Transverse colon (tissue), 4 donors: ENCODE measurements around the gene DTWD2. TPM values are rescaled to one million over a fixed set of nuclear protein-coding genes. Genes with fewer than 3 reads are reported as not detected.
"Not testable (repeated sequence)": the region's sequence is repeated elsewhere in the genome, so short reads cannot be mapped to it uniquely, and the experiment has no call there.

Experiments used
- DNase-seq: peaks from one replicate; pipeline ENCODE4 v3.0.0-alpha.2; 2019
- H3K27ac ChIP-seq, 4 donors: fragments of 200-600 bp; sonication (generic); 2 replicates each; pipeline ENCODE4 v1.5.1; 2016 to 2018; ENCODE audit warnings: inconsistent platforms in 4 of 4
- H3K27me3 ChIP-seq: fragments of 200-600 bp; sonication (generic); 2 replicates; pipeline ENCODE4 v1.5.1; 2017; ENCODE audit warnings: inconsistent platforms
- H3K36me3 ChIP-seq, 4 donors: fragments of 200-600 bp; sonication (generic); 2 replicates each; pipeline ENCODE4 v1.5.1; 2017 to 2019; ENCODE audit warnings: inconsistent platforms in 4 of 4
- H3K4me1 ChIP-seq, 4 donors: fragments of 200-600 bp; sonication (generic); 2 replicates each; pipeline ENCODE4 v1.5.1; 2017 to 2020; ENCODE audit warnings: inconsistent platforms in 4 of 4
- H3K4me3 ChIP-seq, 4 donors: fragments of 200-600 bp; sonication (generic); 1 replicate in 1 of 4; 2 replicates in 3 of 4; pipeline versions ENCODE4 v1.5.1 to v1.6.1; 2017 to 2019; ENCODE audit warnings: inconsistent platforms in 4 of 4
- H3K9me3 ChIP-seq, 2 donors: fragments of 200-600 bp; sonication (generic); 2 replicates each; pipeline ENCODE4 v1.5.1; 2017 to 2019; ENCODE audit warnings: inconsistent platforms in 2 of 2
- EP300 ChIP-seq: sonication (generic); formaldehyde crosslinking; IDR thresholded peaks from one replicate; pipeline ENCODE4 v1.6.1; 2017; ENCODE audit warnings: antibody characterized with exemption, low read depth
- POLR2A ChIP-seq: fragments of 450-650 bp; IDR thresholded peaks from one replicate; pipeline ENCODE4 v1.6.1; 2016; ENCODE audit warnings: antibody characterized with exemption, mild to moderate bottlenecking, moderate library complexity
- POLR2AphosphoS5 ChIP-seq, 3 donors: sonication (generic); formaldehyde crosslinking; IDR thresholded peaks; one replicate each; pipeline ENCODE4 v1.6.1; 2016; ENCODE audit warnings: antibody characterized with exemption in 3 of 3
- WGBS, 2 donors: methylation state at CpG; one replicate each; pipeline ENCODE4 v1.1.5; 2018; ENCODE audit warnings: low coverage in 1 of 2; 5-methylcytosine and 5-hydroxymethylcytosine counted together
- in situ Hi-C, 4 donors: fragments of 200-750 bp; cut with MboI; loops; one replicate each; pipeline versions ENCODE4 v1.15.0 to v1.15.1; 2017; ENCODE audit warnings: low sequenced_read_pairs in 3 of 4, low pct_ligation_motif_present in 1 of 4, low pct_unique_long_range_greater_than_20kb in 1 of 4
- intact Hi-C: fragments of 100-400 bp; cut with DNase I; formaldehyde crosslinking; loops from one replicate; pipeline ENCODE4 v1.15.1; 2023; ENCODE audit warnings: low total_unique reads
- total RNA-seq, 4 donors: library from RNA; depleted of rRNA; stranded (reverse); fragments of >200 nt; gene quantifications; one replicate each; pipeline ENCODE4 v1.1.0, GENCODE V29; 2016
- TF ChIP-seq, protein P1 (sequence below), 5 experiments: fragments of 200-600 bp in 3 of 5; fragments of 450-650 bp in 2 of 5; sonication (generic) in 3 of 5; IDR thresholded peaks; 1 replicate in 2 of 5; 2 replicates in 3 of 5; pipeline ENCODE4 v1.5.1; 2016 to 2017; ENCODE audit warnings: antibody characterized with exemption in 5 of 5, inconsistent platforms in 3 of 5, mild to moderate bottlenecking in 2 of 5, moderate library complexity in 1 of 5

The DTWD2 gene
- total RNA-seq, 4 donors from 2014 or later, result 13.1 to 34.0 (median 23.0) TPM

DNA sequence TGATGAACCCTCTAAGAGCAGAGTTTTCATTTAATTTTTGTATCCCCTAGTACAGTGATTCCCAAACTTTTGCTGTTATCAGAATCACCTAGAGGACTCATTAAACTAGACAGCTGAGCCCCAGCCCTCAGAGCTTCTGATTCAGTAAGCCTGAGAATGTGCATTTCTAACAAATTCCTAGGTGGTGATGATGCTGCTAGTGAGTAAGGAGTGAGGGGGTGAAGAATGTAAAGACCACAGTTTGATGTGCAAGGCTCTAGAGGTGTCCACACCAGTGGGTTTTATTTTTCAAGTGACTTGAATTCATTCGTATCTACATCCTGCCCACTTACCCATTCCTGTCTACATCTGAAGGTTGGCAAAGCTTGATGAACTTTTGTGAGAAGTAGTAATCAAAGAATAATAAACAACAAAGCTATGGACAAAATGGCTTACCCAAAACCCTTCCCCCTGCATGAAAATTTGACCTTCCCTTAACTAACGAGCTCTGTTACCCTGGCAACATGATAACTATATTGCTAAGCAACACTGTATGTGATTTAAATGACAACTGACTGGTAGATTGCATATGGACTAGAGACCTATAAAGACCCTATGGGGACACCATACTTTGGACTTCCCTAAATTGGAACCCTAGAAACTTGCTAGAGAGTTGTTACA lies 35.2 kb downstream of the DTWD2 start:
- H3K4me3 ChIP-seq, result no peak overlapping the region
- no peak overlapping the region for H3K27ac ChIP-seq
- in situ Hi-C loops (no loop called here), intact Hi-C loops (no loop called here)
- TF ChIP-seq POLR2AphosphoS5 (IDR thresholded peaks at IDR 0.05) (no peak), POLR2A (no peak), EP300 (no peak)
- TF ChIP-seq, protein P1, sequence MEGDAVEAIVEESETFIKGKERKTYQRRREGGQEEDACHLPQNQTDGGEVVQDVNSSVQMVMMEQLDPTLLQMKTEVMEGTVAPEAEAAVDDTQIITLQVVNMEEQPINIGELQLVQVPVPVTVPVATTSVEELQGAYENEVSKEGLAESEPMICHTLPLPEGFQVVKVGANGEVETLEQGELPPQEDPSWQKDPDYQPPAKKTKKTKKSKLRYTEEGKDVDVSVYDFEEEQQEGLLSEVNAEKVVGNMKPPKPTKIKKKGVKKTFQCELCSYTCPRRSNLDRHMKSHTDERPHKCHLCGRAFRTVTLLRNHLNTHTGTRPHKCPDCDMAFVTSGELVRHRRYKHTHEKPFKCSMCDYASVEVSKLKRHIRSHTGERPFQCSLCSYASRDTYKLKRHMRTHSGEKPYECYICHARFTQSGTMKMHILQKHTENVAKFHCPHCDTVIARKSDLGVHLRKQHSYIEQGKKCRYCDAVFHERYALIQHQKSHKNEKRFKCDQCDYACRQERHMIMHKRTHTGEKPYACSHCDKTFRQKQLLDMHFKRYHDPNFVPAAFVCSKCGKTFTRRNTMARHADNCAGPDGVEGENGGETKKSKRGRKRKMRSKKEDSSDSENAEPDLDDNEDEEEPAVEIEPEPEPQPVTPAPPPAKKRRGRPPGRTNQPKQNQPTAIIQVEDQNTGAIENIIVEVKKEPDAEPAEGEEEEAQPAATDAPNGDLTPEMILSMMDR (IDR thresholded peaks at IDR 0.05), result no peak
- no peak for DNase-seq
- H3K4me1 ChIP-seq, result no peaks in the 10 kb centered on the region
- WGBS, 2 donors, result 70 to 80% methylated on average over 2 of the region's 2 CpGs
- H3K36me3 ChIP-seq, result no peaks in the 10 kb centered on the region
- H3K27me3 ChIP-seq, result no peaks in the 10 kb centered on the region
- H3K9me3 ChIP-seq, result no peaks in the 10 kb centered on the region

- H3K27ac ChIP-seq, H3K9me3 ChIP-seq, in situ Hi-C loops, DNase-seq, intact Hi-C loops, H3K36me3 ChIP-seq, H3K27me3 ChIP-seq, H3K4me1 ChIP-seq, H3K4me3 ChIP-seq: not testable (repeated sequence)
- 93 to 100% methylated on average over 4 of the region's 4 CpGs for WGBS, 2 donors
These were observed 36.0 kb downstream of the DTWD2 start for GRCh38 chr5:118952306-118952705.

DNA sequence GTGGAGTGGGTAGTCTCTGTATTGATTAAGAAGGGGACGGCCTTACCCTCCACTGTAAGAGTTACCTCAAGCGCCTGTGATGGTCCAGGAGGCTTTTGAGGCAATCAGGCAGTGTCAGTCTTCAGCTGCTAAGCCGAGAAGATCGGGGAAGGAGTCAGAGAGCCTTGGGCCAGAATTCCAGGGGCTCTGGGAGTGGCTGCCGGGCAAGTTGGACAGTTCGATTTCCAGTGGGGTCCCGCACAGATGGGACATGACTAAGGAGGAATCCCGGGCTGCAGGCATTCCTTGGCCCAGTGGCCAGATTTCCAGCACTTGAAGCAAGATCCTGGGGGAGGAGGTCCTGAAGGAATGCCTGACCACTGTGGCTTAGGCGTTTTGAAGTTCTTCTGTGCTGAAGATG lies 38.0 kb downstream of the DTWD2 start:
- DNase-seq, H3K9me3 ChIP-seq, H3K4me1 ChIP-seq, in situ Hi-C loops, intact Hi-C loops, H3K4me3 ChIP-seq, H3K27ac ChIP-seq, H3K27me3 ChIP-seq, H3K36me3 ChIP-seq: not testable (repeated sequence)
- WGBS, 2 donors, result 88 to 90% methylated on average over 4 to 9 of the region's 9 CpGs

DNA sequence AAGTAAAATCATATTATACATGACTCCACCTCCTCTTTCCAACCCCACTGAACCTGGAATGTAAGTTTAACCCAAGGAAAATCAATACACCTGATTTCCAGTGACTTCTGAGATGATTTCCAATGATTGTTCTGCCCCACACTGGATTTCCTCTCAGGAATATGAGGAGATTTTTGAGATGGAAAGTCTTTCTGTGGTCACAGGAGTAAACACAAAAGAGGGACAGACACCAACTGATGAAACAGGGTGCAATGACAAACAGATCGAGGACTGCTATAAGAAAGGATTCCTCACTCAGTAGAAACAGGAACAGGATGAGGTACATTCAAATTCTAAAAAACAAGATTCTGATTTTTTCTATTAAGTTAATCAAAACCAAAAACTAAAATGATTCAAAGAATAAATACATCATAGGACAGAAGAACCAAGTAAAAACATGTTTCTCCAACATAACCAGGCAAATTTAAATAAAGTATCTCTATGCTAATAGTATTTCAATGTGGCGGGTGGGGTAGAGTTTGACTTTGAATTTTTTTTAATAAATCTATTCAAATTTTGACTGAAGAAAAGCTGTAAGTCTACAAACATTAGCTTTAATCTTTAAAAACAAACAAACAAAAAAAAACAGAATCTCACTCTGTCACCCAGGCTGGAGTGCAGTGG lies 42.1 kb downstream of the DTWD2 start:
- Histone ChIP-seq H3K36me3 (no peaks in the 10 kb centered on the region), H3K27me3 (no peaks in the 10 kb centered on the region), H3K4me1 (no peaks in the 10 kb centered on the region), H3K4me3 (no peak overlapping the region), H3K27ac (no peak overlapping the region), H3K9me3 (no peaks in the 10 kb centered on the region)
- 92 to 93% methylated on average over 2 of the region's 2 CpGs for WGBS, 2 donors
- DNase-seq, result no peak
- in situ Hi-C loops, result no loop called here
- TF ChIP-seq POLR2AphosphoS5 (IDR thresholded peaks at IDR 0.05), result no peak
- no peak for TF ChIP-seq EP300
- TF ChIP-seq, protein P1 (IDR thresholded peaks at IDR 0.05), result no peak
- no peak for TF ChIP-seq POLR2A
- intact Hi-C loops, result no loop called here

DNA sequence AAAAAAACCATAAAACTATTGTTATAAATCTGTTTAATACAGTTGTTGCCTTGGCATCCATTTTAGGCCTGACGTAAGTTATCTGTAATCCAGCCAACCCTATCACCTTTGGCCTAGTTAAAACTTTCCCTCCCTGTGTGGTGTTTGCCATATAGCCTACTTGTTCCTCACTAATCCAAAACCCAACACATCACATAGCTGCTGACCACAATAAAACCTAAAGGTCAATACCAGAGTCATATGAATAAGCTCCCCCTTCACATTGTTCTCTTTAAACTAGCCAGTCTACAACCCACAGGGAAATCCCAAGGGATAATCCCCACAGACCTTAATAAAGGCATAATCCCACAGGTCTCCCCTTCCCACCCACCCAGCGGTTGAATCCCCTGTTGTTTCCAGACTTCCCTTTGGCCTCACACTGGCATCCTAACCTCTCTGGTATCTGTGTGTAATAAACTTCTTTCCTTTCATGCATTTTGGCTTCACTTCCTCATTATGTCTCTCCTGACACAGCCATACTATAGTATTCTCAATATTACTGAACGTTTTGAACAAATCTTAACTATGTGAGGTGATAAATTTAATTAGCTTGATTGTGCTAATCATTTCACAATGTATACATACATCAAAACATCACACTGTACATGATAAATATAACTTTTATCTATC lies 50.8 kb downstream of the DTWD2 start:
- in situ Hi-C loops (no loop called here), intact Hi-C loops (no loop called here)
- Histone ChIP-seq H3K27ac (no peak overlapping the region), H3K4me1 (peaks cover 0 to 4% (median 0%) of the 10 kb centered on the region in 4 donors), H3K9me3 (no peaks in the 10 kb centered on the region), H3K36me3 (no peaks in the 10 kb centered on the region), H3K27me3 (no peaks in the 10 kb centered on the region), H3K4me3 (no peak overlapping the region)
- TF ChIP-seq POLR2A, result no peak
- DNase-seq, result no peak
- WGBS, 2 donors, result 44 to 62% methylated on average over 2 to 3 of the region's 3 CpGs
